Measurements from ENCODE around the gene GTF3C5.
A peak's percentile ranks its signal among the peaks of the same experiment; 100 is the strongest.
"Not testable (repeated sequence)": the region's sequence is repeated elsewhere in the genome, so short reads cannot be mapped to it uniquely, and the experiment has no call there.

GTF3C5 gene

DNA sequence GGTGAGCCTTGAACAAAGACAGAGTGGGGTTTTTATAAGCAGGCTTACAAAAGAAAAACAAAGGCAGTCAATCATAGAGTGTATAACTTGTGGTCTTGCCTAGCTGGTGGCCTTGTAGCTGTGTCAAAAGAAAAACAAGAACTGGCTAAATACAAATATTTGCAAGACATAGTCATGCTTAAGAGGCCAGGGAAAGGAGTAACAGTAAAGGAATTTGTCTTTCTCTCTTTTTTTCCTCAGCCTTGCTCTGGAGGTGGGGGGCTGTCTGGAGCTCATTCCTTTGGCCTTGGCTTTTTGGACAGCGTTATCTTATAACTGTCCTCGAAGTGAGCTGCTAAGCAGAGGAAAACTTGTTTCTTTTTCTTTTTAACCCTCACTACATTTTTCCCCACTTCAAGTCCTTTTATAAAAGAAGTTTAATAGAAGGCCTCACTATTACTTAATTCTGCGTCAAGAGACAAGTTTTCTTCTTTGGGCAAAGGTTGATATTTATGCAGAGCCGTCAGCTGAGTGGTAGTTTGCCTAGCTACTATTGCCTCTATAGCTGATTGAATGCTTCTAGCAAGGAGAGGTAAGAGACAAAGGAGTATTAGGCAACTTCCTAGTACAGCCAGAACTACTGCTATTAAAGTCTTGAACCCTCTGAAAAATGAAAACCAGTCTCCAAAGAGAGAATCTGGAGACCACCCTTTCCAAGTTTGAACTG, 45.3 kb downstream of the GTF3C5 start:
- Histone ChIP-seq H3K4me3 (ENCODE audit: control insufficient read depth in 1 of 7, extremely low read depth in 1 of 7, insufficient read depth in 4 of 7, low read depth in 2 of 7, low read length in 6 of 7) (no peak overlapping the region), H3K36me3 (ENCODE audit: control insufficient read depth in 4 of 4, insufficient read depth in 4 of 4, low read length in 3 of 4) (peaks cover 0 to 2% (median 0%) of the 10 kb centered on the region in 4 experiments), H3K4me1 (ENCODE audit: control extremely low read depth in 1 of 4, control insufficient read depth in 4 of 4, insufficient read depth in 4 of 4, low read length in 3 of 4) (peaks cover 2 to 23% (median 13%) of the 10 kb centered on the region in 4 experiments), H3K27me3 (replicated peaks in 2 of 5; ENCODE audit: control insufficient read depth in 4 of 5, insufficient read depth in 5 of 5, low read length in 4 of 5) (no peaks in the 10 kb centered on the region), H3K9me3 (ENCODE audit: control extremely low read depth in 1 of 5, control insufficient read depth in 4 of 5, insufficient read depth in 2 of 5, low read depth in 1 of 5, low read length in 4 of 5) (no peaks in the 10 kb centered on the region), H3K27ac (ENCODE audit: insufficient read depth in 1 of 2, low read depth in 1 of 2, low read length in 2 of 2, poor library complexity in 1 of 2, severe bottlenecking in 2 of 2) (no peak overlapping the region)
- WGBS (ENCODE audit: insufficient coverage) = 100% methylated on average over 3 of the region's 4 CpGs
- ChIA-PET CTCF (interaction anchor here (0.8 to 4.2 kb wide), 15 partner anchors 9 to 105 kb away, joined by 3 to 31 read pairs (median 3); no protein-coding TSS in a partner anchor), POLR2A (no interaction called here)
- no peak for DNase-seq

DNA sequence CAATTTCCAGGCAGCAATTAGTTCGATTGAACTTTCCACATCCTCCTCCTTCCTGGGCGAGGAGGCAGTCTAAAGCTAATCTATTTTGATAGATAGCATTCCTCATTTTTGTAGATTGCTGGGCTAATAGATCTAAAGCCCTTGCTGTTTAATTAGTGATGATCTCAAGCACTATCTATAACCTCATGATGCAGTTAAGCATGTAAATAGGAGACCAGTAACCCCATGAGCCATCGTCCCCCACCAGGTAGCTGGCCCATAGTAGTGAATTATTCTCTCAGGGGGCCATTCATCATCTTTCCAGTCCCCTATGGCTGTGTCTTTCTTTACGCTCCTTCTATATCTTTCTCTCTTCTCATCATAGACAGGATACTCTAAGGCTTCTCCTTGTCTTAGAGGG, 45.9 kb downstream of the GTF3C5 start:
- POLR2A ChIA-PET = no interaction called here
- H3K4me1 ChIP-seq (ENCODE audit: control extremely low read depth in 1 of 4, control insufficient read depth in 4 of 4, insufficient read depth in 4 of 4, low read length in 3 of 4) = peaks cover 2 to 27% (median 18%) of the 10 kb centered on the region in 4 experiments
- peaks cover 0 to 2% (median 0%) of the 10 kb centered on the region in 4 experiments for H3K36me3 ChIP-seq (ENCODE audit: control insufficient read depth in 4 of 4, insufficient read depth in 4 of 4, low read length in 3 of 4)
- H3K27me3 ChIP-seq (replicated peaks in 2 of 5; ENCODE audit: control insufficient read depth in 4 of 5, insufficient read depth in 5 of 5, low read length in 4 of 5) = no peaks in the 10 kb centered on the region
- H3K27ac ChIP-seq (ENCODE audit: insufficient read depth in 1 of 2, low read depth in 1 of 2, low read length in 2 of 2, poor library complexity in 1 of 2, severe bottlenecking in 2 of 2) = no peak overlapping the region
- CTCF ChIA-PET = interaction anchor here (0.9 to 4.2 kb wide), 10 partner anchors 10 to 51 kb away, joined by 3 to 31 read pairs (median 3); no protein-coding TSS in a partner anchor
- no peak for DNase-seq
- no peaks in the 10 kb centered on the region for H3K9me3 ChIP-seq (ENCODE audit: control extremely low read depth in 1 of 5, control insufficient read depth in 4 of 5, insufficient read depth in 2 of 5, low read depth in 1 of 5, low read length in 4 of 5)
- H3K4me3 ChIP-seq (ENCODE audit: control insufficient read depth in 1 of 7, extremely low read depth in 1 of 7, insufficient read depth in 4 of 7, low read depth in 2 of 7, low read length in 6 of 7) = no peak overlapping the region
- 90% methylated on average over 1 of the region's 4 CpGs for WGBS (ENCODE audit: insufficient coverage)

DNA sequence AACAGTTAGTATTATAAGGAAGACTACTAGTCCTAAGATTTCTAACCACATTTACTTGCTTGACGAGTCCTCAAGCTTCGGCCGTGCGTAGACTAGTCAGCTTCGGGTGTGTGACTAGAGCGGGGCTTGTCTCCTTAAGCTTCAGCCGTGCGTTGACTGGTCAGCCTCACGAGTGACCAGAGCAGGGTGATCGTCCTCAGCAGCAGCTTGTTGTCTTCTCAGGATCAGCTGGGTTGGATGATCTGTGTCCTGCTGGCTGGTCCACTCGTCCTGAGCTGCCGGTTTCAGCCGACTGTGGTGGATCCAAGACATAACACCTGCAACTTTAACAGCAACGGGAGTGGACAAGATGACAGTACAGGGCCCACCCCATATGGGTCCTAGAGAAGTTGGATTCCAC, 47.7 kb downstream of the GTF3C5 start:
- Histone ChIP-seq H3K27ac (ENCODE audit: insufficient read depth in 1 of 2, low read depth in 1 of 2, low read length in 2 of 2, poor library complexity in 1 of 2, severe bottlenecking in 2 of 2) (no peak overlapping the region), H3K27me3 (replicated peaks in 2 of 5; ENCODE audit: control insufficient read depth in 4 of 5, insufficient read depth in 5 of 5, low read length in 4 of 5) (no peaks in the 10 kb centered on the region), H3K36me3 (ENCODE audit: control insufficient read depth in 4 of 4, insufficient read depth in 4 of 4, low read length in 3 of 4) (no peaks in the 10 kb centered on the region), H3K4me3 (ENCODE audit: control insufficient read depth in 1 of 7, extremely low read depth in 1 of 7, insufficient read depth in 4 of 7, low read depth in 2 of 7, low read length in 6 of 7) (no peak overlapping the region), H3K4me1 (ENCODE audit: control extremely low read depth in 1 of 4, control insufficient read depth in 4 of 4, insufficient read depth in 4 of 4, low read length in 3 of 4) (peaks cover 2 to 30% (median 23%) of the 10 kb centered on the region in 4 experiments), H3K9me3 (ENCODE audit: control extremely low read depth in 1 of 5, control insufficient read depth in 4 of 5, insufficient read depth in 2 of 5, low read depth in 1 of 5, low read length in 4 of 5) (no peaks in the 10 kb centered on the region)
- no peak for DNase-seq
- WGBS (ENCODE audit: insufficient coverage) = 98% methylated on average over 13 of the region's 14 CpGs
- ChIA-PET POLR2A (no interaction called here), CTCF (interaction anchor here (0.9 to 4.2 kb wide), 14 partner anchors 12 to 69 kb away, joined by 3 to 32 read pairs (median 6); no protein-coding TSS in a partner anchor)

DNA sequence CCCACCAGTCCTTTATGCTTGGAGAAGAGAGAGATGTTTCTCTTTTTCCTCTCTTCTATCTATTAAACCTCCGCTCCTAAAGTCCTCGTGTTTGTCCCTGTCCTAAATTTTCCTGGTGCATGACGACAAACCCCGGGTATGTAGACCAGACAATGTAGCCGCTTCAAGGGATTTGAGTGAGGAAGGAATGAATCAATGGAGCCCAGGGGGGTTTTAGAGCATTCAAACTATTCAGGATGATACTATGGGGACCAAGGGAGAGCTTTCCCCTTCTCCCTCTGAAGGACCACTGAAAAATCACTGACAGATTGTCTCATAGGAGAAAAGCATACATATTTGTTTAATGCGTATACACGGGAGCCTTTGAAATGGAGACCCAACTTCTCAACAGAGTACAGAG, 49.4 kb downstream of the GTF3C5 start:
- POLR2A ChIA-PET = interaction anchor here (0.8 kb wide), 1 partner anchor 12 kb away, joined by 3 read pairs; no protein-coding TSS in a partner anchor
- no peaks in the 10 kb centered on the region for H3K9me3 ChIP-seq (ENCODE audit: control extremely low read depth in 1 of 5, control insufficient read depth in 4 of 5, insufficient read depth in 2 of 5, low read depth in 1 of 5, low read length in 4 of 5)
- H3K27me3 ChIP-seq (replicated peaks in 2 of 5; ENCODE audit: control insufficient read depth in 4 of 5, insufficient read depth in 5 of 5, low read length in 4 of 5) = no peaks in the 10 kb centered on the region
- WGBS (ENCODE audit: insufficient coverage) = 86% methylated on average over 5 of the region's 7 CpGs
- no peak overlapping the region for H3K4me3 ChIP-seq (ENCODE audit: control insufficient read depth in 1 of 7, extremely low read depth in 1 of 7, insufficient read depth in 4 of 7, low read depth in 2 of 7, low read length in 6 of 7)
- CTCF ChIA-PET = interaction anchor here (0.9 to 4.2 kb wide), 20 partner anchors 10 to 68 kb away, joined by 3 to 32 read pairs (median 4); partner anchors contain the start of gene RALGDS
- DNase-seq = no peak
- H3K4me1 ChIP-seq (ENCODE audit: control extremely low read depth in 1 of 4, control insufficient read depth in 4 of 4, insufficient read depth in 4 of 4, low read length in 3 of 4) = peaks cover 2 to 33% (median 24%) of the 10 kb centered on the region in 4 experiments
- H3K36me3 ChIP-seq (ENCODE audit: control insufficient read depth in 4 of 4, insufficient read depth in 4 of 4, low read length in 3 of 4) = no peaks in the 10 kb centered on the region
- H3K27ac ChIP-seq (ENCODE audit: insufficient read depth in 1 of 2, low read depth in 1 of 2, low read length in 2 of 2, poor library complexity in 1 of 2, severe bottlenecking in 2 of 2) = no peak overlapping the region

DNA sequence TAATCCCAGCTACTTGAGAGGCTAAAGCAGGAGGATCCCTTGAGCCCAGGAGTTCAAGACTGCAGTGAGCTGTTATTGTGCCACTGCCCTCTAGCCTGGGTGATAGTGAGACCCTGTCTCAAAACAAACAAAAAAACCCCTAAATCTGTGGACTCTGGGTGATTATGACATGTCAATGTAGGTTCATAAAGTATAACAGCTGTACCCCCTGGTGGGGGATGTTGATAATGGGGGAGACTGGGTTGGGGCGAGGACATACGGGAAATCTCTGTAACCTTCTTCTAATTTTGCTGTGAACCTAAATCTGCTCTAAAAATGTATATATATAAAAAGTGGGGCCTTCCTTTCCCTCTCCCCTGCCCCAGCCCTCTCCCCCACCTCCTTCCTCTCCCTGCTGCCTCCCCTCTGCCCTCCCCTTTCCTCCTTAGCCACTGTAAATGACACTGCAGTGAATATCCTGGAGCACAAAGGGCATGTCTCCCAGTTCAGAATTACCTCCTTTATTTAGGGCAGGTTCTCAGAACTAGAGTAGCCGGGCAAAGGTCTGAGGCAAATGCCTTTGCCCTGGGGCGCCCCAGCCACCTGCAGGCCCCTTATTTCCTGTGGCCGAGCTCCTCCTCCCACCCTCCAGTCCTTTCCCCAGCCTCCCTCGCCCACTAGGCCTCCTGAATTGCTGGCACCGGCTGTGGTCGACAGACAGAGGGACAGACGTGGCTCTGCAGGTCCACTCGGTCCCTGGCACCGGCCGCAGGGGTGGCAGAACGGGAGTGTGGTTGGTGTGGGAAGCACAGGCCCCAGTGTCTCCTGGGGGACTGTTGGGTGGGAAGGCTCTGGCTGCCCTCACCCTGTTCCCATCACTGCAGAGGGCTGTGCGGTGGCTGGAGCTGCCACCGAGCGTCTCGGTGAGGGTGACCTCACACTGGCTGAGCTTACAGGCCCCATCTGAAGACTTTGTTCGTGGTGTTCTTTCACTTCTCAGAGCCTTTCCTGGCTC, 50.3 kb downstream of the GTF3C5 start:
- not testable (repeated sequence) for H3K36me3 ChIP-seq (ENCODE audit: control insufficient read depth in 4 of 4, insufficient read depth in 4 of 4, low read length in 3 of 4); H3K9me3 ChIP-seq (ENCODE audit: control extremely low read depth in 1 of 5, control insufficient read depth in 4 of 5, insufficient read depth in 2 of 5, low read depth in 1 of 5, low read length in 4 of 5); H3K27ac ChIP-seq (ENCODE audit: insufficient read depth in 1 of 2, low read depth in 1 of 2, low read length in 2 of 2, poor library complexity in 1 of 2, severe bottlenecking in 2 of 2); H3K27me3 ChIP-seq (replicated peaks in 2 of 5; ENCODE audit: control insufficient read depth in 4 of 5, insufficient read depth in 5 of 5, low read length in 4 of 5)
- ChIA-PET POLR2A (interaction anchor here (0.8 kb wide), 1 partner anchor 13 kb away, joined by 3 read pairs; no protein-coding TSS in a partner anchor), CTCF (interaction anchor here (0.7 to 4.2 kb wide), 20 partner anchors 11 to 67 kb away, joined by 3 to 32 read pairs (median 4); partner anchors contain the start of gene RALGDS)
- 100% methylated on average over 5 of the region's 18 CpGs for WGBS (ENCODE audit: insufficient coverage)
- peak overlapping the region in 1 of 7 experiments; percentile 45 for H3K4me3 ChIP-seq (ENCODE audit: control insufficient read depth in 1 of 7, extremely low read depth in 1 of 7, insufficient read depth in 4 of 7, low read depth in 2 of 7, low read length in 6 of 7)
- peak; percentile 34 to 59 (median 54) for DNase-seq
- peaks cover 2 to 33% (median 22%) of the 10 kb centered on the region in 4 experiments for H3K4me1 ChIP-seq (ENCODE audit: control extremely low read depth in 1 of 4, control insufficient read depth in 4 of 4, insufficient read depth in 4 of 4, low read length in 3 of 4)

DNA sequence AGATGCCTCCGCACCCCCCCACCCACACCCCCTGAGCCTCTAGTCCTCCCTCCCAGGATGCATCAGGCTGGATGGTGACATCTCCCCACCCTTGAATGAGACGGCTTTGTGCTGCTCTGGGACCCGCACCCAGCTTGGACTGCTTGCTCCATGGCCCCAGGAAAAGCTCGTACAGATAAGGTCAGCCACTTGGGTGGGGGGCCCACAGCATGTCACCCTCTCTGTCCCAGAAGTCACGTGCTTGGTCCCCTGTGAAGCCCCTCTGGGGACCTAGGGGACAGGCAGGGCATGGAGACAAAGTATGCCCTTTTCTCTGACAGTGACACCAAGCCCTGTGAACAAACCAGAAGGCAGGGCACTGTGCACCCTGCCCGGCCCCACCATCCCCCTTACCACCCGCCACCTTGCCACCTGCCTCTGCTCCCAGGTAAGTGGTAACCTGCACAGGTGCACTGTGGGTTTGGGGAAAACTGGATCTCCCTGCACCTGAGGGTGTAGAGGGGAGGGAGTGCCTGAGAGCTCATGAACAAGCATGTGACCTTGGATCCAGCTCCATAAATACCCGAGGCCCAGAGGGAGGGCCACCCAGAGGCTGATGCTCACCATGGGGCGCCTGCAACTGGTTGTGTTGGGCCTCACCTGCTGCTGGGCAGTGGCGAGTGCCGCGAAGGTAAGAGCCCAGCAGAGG, 51.3 kb downstream of the GTF3C5 start:
- H3K27me3 ChIP-seq (replicated peaks in 2 of 5; ENCODE audit: control insufficient read depth in 4 of 5, insufficient read depth in 5 of 5, low read length in 4 of 5); H3K4me3 ChIP-seq (ENCODE audit: control insufficient read depth in 1 of 7, extremely low read depth in 1 of 7, insufficient read depth in 4 of 7, low read depth in 2 of 7, low read length in 6 of 7); H3K36me3 ChIP-seq (ENCODE audit: control insufficient read depth in 4 of 4, insufficient read depth in 4 of 4, low read length in 3 of 4); DNase-seq; H3K27ac ChIP-seq (ENCODE audit: insufficient read depth in 1 of 2, low read depth in 1 of 2, low read length in 2 of 2, poor library complexity in 1 of 2, severe bottlenecking in 2 of 2); H3K9me3 ChIP-seq (ENCODE audit: control extremely low read depth in 1 of 5, control insufficient read depth in 4 of 5, insufficient read depth in 2 of 5, low read depth in 1 of 5, low read length in 4 of 5); POLR2A ChIA-PET: not testable (repeated sequence)
- H3K4me1 ChIP-seq (ENCODE audit: control extremely low read depth in 1 of 4, control insufficient read depth in 4 of 4, insufficient read depth in 4 of 4, low read length in 3 of 4) = peaks cover 2 to 33% (median 21%) of the 10 kb centered on the region in 4 experiments
- CTCF ChIA-PET = interaction anchor here (0.6 to 4.1 kb wide), 4 partner anchors 15 to 66 kb away, joined by 3 to 32 read pairs (median 10); no protein-coding TSS in a partner anchor
- 96% methylated on average over 4 of the region's 12 CpGs for WGBS (ENCODE audit: insufficient coverage)

All from common myeloid progenitor, CD34-positive (primary cell).